Ascending aorta (tissue), 2 donors: ENCODE data around the gene SOX13. TPM values are rescaled to one million over a fixed set of nuclear protein-coding genes. Genes with fewer than 3 reads are reported as not detected.

ENCODE experiments used
- DNase-seq, 2 donors: peaks; one replicate each; pipeline ENCODE4 v3.0.0-alpha.2; 2019; ENCODE audit warnings: low spot score in 2 of 2
- H3K27ac ChIP-seq, 2 donors: fragments of 200-600 bp; sonication (generic); one replicate each; pipeline ENCODE4 v1.5.1; 2016 to 2017; ENCODE audit warnings: mild to moderate bottlenecking in 1 of 2
- H3K27me3 ChIP-seq: fragments of 200-600 bp; sonication (generic); one replicate; pipeline ENCODE4 v1.5.1; 2017
- H3K36me3 ChIP-seq, 2 donors: fragments of 200-600 bp; sonication (generic); one replicate each; pipeline ENCODE4 v1.5.1; 2016
- H3K4me1 ChIP-seq, 2 donors: fragments of 200-600 bp; sonication (generic); one replicate each; pipeline ENCODE4 v1.5.1; 2016 to 2017; ENCODE audit warnings: mild to moderate bottlenecking in 1 of 2
- H3K4me3 ChIP-seq, 2 donors: fragments of 200-600 bp; sonication (generic); one replicate each; pipeline ENCODE4 v1.5.1; 2016 to 2017; ENCODE audit warnings: mild to moderate bottlenecking in 1 of 2
- H3K9me3 ChIP-seq, 2 donors: fragments of 200-600 bp; sonication (generic); one replicate each; pipeline ENCODE4 v1.5.1; 2016
- intact Hi-C: fragments of 100-400 bp; cut with DNase I; formaldehyde crosslinking; loops from one replicate; pipeline ENCODE4 v1.15.1; 2023
- total RNA-seq: library from RNA; depleted of rRNA; stranded (reverse); fragments of >200 nt; gene quantifications from one replicate; pipeline ENCODE4 v1.1.0, GENCODE V29; 2016
- TF ChIP-seq, protein P1 (sequence below), 3 experiments: fragments of 200-600 bp in 2 of 3; fragments of 450-650 bp in 1 of 3; sonication (generic) in 2 of 3; IDR thresholded peaks; one replicate each; pipeline ENCODE4 v1.5.1; 2016 to 2019; ENCODE audit warnings: antibody characterized with exemption in 3 of 3, mild to moderate bottlenecking in 1 of 3, moderate library complexity in 1 of 3

SOX13 gene
- total RNA-seq, 1 donor from 2014 or later, result 70.1 TPM

- Histone ChIP-seq H3K4me1 (no peaks in the 10 kb centered on the region), H3K27me3 (no peaks in the 10 kb centered on the region), H3K27ac (no peak overlapping the region), H3K36me3 (no peaks in the 10 kb centered on the region), H3K9me3 (peaks cover 3 to 25% of the 10 kb centered on the region in 2 donors), H3K4me3 (no peak overlapping the region)
- DNase-seq, result no peak
- intact Hi-C loops, result no loop called here
- TF ChIP-seq, protein P1, sequence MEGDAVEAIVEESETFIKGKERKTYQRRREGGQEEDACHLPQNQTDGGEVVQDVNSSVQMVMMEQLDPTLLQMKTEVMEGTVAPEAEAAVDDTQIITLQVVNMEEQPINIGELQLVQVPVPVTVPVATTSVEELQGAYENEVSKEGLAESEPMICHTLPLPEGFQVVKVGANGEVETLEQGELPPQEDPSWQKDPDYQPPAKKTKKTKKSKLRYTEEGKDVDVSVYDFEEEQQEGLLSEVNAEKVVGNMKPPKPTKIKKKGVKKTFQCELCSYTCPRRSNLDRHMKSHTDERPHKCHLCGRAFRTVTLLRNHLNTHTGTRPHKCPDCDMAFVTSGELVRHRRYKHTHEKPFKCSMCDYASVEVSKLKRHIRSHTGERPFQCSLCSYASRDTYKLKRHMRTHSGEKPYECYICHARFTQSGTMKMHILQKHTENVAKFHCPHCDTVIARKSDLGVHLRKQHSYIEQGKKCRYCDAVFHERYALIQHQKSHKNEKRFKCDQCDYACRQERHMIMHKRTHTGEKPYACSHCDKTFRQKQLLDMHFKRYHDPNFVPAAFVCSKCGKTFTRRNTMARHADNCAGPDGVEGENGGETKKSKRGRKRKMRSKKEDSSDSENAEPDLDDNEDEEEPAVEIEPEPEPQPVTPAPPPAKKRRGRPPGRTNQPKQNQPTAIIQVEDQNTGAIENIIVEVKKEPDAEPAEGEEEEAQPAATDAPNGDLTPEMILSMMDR (IDR thresholded peaks at IDR 0.05), result no peak
Measured at GRCh38 chr1:204171751-204172178, 98.8 kb downstream of the SOX13 start.

DNA sequence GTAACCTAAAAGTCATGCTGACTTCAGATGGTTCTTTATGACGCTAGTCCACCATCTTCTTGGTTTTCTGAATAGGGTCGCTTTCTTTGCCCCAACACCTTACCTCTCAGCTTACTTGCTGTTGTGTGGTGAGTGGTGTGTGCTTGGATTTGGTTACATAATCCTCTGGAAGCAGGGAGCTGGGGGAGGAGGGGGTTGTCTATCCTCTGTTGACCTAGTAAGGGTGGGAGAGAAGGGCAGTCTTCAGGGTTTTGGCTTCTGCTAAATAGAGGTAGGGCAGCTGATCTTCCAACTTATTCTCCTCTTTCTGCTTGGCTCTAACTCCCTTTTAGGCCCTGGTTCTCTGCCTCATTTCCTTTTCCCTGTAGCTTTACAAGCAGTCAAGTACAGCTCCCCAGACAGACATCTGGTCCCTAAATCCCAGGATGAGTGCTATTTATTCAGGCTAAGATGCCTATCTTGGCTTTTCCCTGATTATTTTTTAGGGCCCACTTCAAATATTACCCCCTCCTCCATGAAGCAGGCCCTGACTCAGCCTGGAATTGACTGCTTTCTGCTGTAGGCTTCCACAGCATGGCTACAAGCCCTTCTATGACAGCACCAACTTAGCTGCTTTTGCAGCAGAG is 99.6 kb downstream of the SOX13 start:
- Histone ChIP-seq H3K36me3 (no peaks in the 10 kb centered on the region), H3K27ac (no peak overlapping the region), H3K4me3 (no peak overlapping the region), H3K9me3 (peaks cover 3 to 25% of the 10 kb centered on the region in 2 donors), H3K27me3 (no peaks in the 10 kb centered on the region), H3K4me1 (no peaks in the 10 kb centered on the region)
- intact Hi-C loops, result no loop called here
- DNase-seq, result no peak
- TF ChIP-seq, protein P1 (IDR thresholded peaks at IDR 0.05), result no peak

- H3K27me3 ChIP-seq, result no peaks in the 10 kb centered on the region
Measured at GRCh38 chr1:204174958-204175357, 102.0 kb downstream of the SOX13 start.

DNA sequence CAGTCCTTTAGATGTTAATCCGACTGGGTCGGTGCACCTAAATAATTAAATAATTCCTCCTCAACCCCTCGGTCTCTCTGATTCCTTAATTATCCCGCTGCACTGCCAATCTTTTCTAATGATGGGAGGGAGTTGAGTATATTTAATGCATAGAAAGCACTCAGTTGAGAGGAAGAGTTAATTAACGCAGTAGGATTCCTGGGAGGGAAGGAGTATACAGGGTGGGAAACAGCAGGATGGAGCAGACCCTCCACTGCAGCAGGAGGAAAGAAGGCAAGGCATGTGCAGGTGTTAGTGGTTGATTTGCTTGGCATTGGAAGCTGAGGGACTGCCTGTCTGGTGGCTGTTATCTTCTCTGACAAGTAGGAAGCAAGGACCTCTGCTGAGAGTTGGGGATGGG is 103.1 kb downstream of the SOX13 start:
- Histone ChIP-seq H3K27me3 (no peaks in the 10 kb centered on the region), H3K36me3 (no peaks in the 10 kb centered on the region), H3K9me3 (no peaks in the 10 kb centered on the region), H3K4me1 (no peaks in the 10 kb centered on the region), H3K4me3 (no peak overlapping the region), H3K27ac (no peak overlapping the region)
- no peak for DNase-seq
- intact Hi-C loops, result no loop called here
- TF ChIP-seq, protein P1 (IDR thresholded peaks at IDR 0.05), result no peak

More at GRCh38 chr1:204174958-204175357, 102.0 kb downstream of the SOX13 start:
- Histone ChIP-seq H3K36me3 (no peaks in the 10 kb centered on the region), H3K9me3 (peaks cover 0 to 8% of the 10 kb centered on the region in 2 donors), H3K4me1 (no peaks in the 10 kb centered on the region), H3K27ac (no peak overlapping the region), H3K4me3 (no peak overlapping the region)
- intact Hi-C loops, result no loop called here
- TF ChIP-seq, protein P1 (IDR thresholded peaks at IDR 0.05), result no peak
- no peak for DNase-seq

DNA sequence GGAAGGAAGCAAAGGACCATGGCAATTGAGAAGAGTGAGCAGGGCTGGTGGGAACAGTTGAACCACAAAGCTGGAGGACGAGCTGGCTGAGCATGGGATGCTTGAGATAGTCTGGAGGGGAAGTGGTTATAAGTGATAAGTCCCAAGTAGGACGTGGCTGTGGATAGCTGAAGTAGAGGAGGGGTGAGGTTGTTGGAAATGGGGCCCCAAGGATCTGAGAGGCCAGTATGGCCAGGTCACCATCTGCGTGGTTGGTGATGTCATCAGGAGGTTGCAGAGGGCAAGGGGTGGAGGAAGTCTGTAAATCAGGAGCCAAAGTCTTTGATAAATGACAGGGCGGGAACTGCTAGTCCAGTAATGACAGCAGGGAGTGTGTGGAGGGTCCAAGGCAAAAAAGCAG is 104.2 kb downstream of the SOX13 start:
- Histone ChIP-seq H3K36me3 (no peaks in the 10 kb centered on the region), H3K27ac (no peak overlapping the region), H3K4me1 (no peaks in the 10 kb centered on the region), H3K4me3 (no peak overlapping the region), H3K27me3 (no peaks in the 10 kb centered on the region), H3K9me3 (no peaks in the 10 kb centered on the region)
- intact Hi-C loops, result no loop called here
- TF ChIP-seq, protein P1 (IDR thresholded peaks at IDR 0.05), result no peak
- no peak for DNase-seq

Other genes starting within 250 kb of the SOX13 start
- 5.1 TPM for gene SNRPE, start 211.5 kb upstream of the SOX13 start, total RNA-seq
- gene ETNK2, start 78.9 kb downstream of the SOX13 start, total RNA-seq, result 22.0 TPM
- gene REN, start 93.2 kb downstream of the SOX13 start, total RNA-seq, result not detected
- gene KISS1, start 123.4 kb downstream of the SOX13 start, total RNA-seq, result not detected
- not detected for gene GOLT1A, start 140.9 kb downstream of the SOX13 start, total RNA-seq